Mesothelial cell of epicardium (in vitro differentiated cells): Measurements from ENCODE around the gene TGFBRAP1. TPM values are rescaled to one million over a fixed set of nuclear protein-coding genes. Genes with fewer than 3 reads are reported as not detected.

Experiments used
- DNase-seq, 2 experiments: peaks; one replicate each; pipeline ENCODE4 v3.0.0; 2021; ENCODE audit warnings: low spot score in 2 of 2; ENCODE audit not compliant: unreplicated experiment in 2 of 2
- H3K27ac Mint-ChIP-seq: 2 replicates; pipeline ENCODE4 v1.8.0; 2021; ENCODE audit warnings: mixed read lengths
- H3K27me3 Mint-ChIP-seq: 2 replicates; pipeline ENCODE4 v1.8.0; 2021; ENCODE audit warnings: low read depth, mixed read lengths
- H3K36me3 Mint-ChIP-seq: 2 replicates; pipeline ENCODE4 v1.8.0; 2021; ENCODE audit warnings: mixed read lengths
- H3K4me1 Mint-ChIP-seq: 2 replicates; pipeline ENCODE4 v1.8.0; 2021; ENCODE audit warnings: mixed read lengths
- H3K4me3 Mint-ChIP-seq: 2 replicates; pipeline ENCODE4 v1.8.0; 2021; ENCODE audit warnings: mild to moderate bottlenecking, moderate library complexity, mixed read lengths
- H3K9me3 Mint-ChIP-seq: 2 replicates; pipeline ENCODE4 v1.8.0; 2021; ENCODE audit warnings: mixed read lengths
- total RNA-seq: library from RNA; stranded (reverse); gene quantifications from 3 replicates; pipeline ENCODE4 v1.2.1, GENCODE V29; 2021
- TF ChIP-seq, protein P1 (sequence below): fragments of 200-600 bp; sonication (generic); IDR thresholded peaks from one replicate; pipeline ENCODE4 v1.5.0; 2021; ENCODE audit warnings: antibody characterized with exemption; ENCODE audit not compliant: unreplicated experiment

The TGFBRAP1 gene
- total RNA-seq, 1 donor from 2014 or later: 23.6 TPM

DNA sequence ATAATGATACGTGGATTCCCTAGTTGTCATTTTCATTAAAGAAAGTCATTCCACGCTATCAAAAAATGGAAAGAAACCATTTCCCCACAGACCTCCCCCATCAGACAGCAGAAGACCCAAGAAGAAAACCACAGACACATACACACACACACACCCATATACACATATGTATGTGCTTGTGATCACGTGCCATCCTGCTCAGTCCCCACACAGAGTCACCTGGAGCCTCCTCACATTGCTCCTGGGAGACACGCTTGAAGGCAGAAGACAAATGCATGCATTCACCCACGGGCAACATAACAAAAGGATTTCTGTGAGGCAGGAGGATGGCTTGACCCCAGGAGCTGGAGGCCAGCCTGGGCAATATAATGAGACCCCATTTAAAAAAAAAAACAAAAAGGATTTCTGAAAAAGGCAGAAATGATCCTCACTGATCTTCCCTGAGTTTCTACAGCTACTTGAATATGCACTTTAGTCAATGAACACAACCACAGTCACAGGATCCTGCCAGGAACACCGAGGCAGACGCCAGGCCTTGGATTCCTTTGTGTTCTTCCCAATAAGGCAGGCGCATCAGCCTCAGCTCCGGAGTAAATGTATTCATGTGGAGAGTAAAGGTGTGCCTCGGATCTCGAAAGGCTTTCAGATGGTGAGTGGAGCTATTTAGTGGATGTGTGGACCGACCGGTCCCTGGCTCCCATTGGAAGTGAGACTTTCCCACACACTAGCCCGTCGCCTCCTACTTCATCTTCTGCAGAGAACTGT is 21.0 kb downstream of the TGFBRAP1 start:
- Mint-ChIP-seq H3K9me3 (peaks cover 3% of the 10 kb centered on the region), H3K36me3 (peaks cover 17% of the 10 kb centered on the region), H3K4me3 (no peak overlapping the region), H3K4me1 (no peaks in the 10 kb centered on the region), H3K27ac (peak overlapping the region; percentile 64), H3K27me3 (no peaks in the 10 kb centered on the region)
- DNase-seq: no peak
- TF ChIP-seq, protein P1, sequence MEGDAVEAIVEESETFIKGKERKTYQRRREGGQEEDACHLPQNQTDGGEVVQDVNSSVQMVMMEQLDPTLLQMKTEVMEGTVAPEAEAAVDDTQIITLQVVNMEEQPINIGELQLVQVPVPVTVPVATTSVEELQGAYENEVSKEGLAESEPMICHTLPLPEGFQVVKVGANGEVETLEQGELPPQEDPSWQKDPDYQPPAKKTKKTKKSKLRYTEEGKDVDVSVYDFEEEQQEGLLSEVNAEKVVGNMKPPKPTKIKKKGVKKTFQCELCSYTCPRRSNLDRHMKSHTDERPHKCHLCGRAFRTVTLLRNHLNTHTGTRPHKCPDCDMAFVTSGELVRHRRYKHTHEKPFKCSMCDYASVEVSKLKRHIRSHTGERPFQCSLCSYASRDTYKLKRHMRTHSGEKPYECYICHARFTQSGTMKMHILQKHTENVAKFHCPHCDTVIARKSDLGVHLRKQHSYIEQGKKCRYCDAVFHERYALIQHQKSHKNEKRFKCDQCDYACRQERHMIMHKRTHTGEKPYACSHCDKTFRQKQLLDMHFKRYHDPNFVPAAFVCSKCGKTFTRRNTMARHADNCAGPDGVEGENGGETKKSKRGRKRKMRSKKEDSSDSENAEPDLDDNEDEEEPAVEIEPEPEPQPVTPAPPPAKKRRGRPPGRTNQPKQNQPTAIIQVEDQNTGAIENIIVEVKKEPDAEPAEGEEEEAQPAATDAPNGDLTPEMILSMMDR: no peak

DNA sequence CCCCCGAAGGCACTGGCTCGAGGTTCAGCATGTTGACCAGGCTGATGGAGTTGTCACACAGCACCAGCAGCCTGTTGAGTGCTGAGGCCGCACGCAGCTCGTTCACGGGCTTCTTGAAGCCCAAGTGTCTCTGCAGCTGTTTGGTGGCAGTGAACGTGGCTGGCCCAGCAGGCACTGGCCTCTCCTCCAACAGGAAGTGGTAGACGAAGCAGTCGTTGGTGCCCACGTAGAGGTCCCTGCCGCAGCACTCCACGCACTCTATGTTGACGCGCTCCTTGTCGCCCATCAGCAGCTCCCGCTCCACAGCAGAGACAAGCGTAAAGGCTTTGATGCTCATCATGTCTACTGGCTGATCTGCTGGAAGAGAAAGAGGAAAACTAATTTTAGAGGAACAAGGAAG is 21.6 kb downstream of the TGFBRAP1 start:
- no peak overlapping the region for H3K4me3 Mint-ChIP-seq
- peaks cover 17% of the 10 kb centered on the region for H3K36me3 Mint-ChIP-seq
- H3K27me3 Mint-ChIP-seq: no peaks in the 10 kb centered on the region
- no peak for DNase-seq
- peaks cover 3% of the 10 kb centered on the region for H3K9me3 Mint-ChIP-seq
- TF ChIP-seq, protein P1: no peak
- peak overlapping the region; percentile 47 for H3K27ac Mint-ChIP-seq
- no peaks in the 10 kb centered on the region for H3K4me1 Mint-ChIP-seq

DNA sequence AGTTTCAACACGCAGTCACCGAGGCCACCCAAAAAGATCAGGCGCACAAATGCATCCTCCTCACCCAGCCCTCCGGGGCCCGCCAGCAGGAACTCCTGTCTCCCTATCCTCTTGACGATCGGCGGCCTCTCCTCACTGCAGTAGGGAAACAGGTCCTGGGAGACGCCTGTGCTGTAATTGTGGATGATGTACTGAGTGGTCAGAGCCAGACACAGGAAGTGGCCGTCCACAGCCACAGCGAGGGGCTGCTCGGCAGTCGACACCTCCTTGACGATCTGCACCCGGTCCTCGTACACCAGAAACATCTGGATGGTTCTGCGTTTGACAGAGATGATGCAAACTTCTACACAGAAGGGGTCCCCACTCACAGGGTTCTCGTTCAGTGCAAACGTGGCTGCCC is 22.0 kb downstream of the TGFBRAP1 start:
- H3K27me3 Mint-ChIP-seq: no peaks in the 10 kb centered on the region
- H3K9me3 Mint-ChIP-seq: peaks cover 3% of the 10 kb centered on the region
- no peaks in the 10 kb centered on the region for H3K4me1 Mint-ChIP-seq
- no peak overlapping the region for H3K27ac Mint-ChIP-seq
- no peak overlapping the region for H3K4me3 Mint-ChIP-seq
- TF ChIP-seq, protein P1: no peak
- H3K36me3 Mint-ChIP-seq: peaks cover 17% of the 10 kb centered on the region
- DNase-seq: no peak

DNA sequence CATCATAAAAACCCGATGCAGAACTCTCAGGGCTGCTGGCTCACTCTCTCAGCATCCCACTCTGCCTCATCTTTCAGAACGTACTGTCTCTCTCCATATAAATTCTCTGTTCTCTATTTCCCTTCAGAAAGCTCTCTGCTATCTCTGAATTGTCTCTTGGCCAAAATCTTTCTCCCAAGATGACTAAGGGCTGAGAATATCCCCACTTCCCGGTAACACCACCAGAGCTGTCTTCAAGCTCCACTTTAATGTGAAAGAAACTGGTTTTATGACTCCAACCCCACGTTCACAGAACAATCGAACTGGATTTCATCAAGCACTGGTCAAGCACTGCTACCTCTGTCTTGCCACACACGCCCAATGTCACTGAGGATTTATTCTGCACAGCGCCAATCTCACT is 22.4 kb downstream of the TGFBRAP1 start:
- no peaks in the 10 kb centered on the region for H3K4me1 Mint-ChIP-seq
- no peak overlapping the region for H3K4me3 Mint-ChIP-seq
- DNase-seq: no peak
- H3K27ac Mint-ChIP-seq: no peak overlapping the region
- peaks cover 17% of the 10 kb centered on the region for H3K36me3 Mint-ChIP-seq
- TF ChIP-seq, protein P1: no peak
- no peaks in the 10 kb centered on the region for H3K27me3 Mint-ChIP-seq
- peaks cover 3% of the 10 kb centered on the region for H3K9me3 Mint-ChIP-seq

GRCh38 chr2:105301646-105302045 is 27.9 kb downstream of the TGFBRAP1 start:
- H3K36me3 Mint-ChIP-seq: peaks cover 15% of the 10 kb centered on the region
- H3K4me1 Mint-ChIP-seq: no peaks in the 10 kb centered on the region
- H3K4me3 Mint-ChIP-seq: no peak overlapping the region
- H3K9me3 Mint-ChIP-seq: no peaks in the 10 kb centered on the region
- H3K27ac Mint-ChIP-seq: no peak overlapping the region
- no peaks in the 10 kb centered on the region for H3K27me3 Mint-ChIP-seq
- TF ChIP-seq, protein P1: no peak
- peak in 1 of 2 experiments; percentile 2 for DNase-seq
